ENCODE measurements around the gene CMSS1.

DNA sequence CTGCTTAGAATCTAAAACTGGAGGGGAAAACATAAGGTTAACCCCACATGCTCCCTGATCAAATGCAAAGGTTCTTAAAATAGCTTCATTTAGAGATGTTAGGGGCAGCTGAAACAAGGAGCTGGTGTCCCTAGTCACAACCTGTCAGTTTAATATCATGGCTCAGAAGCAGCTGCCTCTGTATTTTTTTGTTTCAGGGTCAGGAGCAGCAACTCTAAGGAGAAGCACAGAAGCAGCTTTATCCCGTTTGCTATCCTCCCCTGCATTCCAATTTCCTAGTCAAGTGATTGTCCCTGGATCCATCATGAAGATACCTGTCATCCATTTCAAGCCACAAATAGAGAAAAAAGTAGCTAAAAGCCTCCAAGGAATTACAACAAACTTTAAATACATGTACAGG is 292.5 kb downstream of the CMSS1 start:
- TF ChIP-seq SREBF2 (IDR thresholded peaks at IDR 0.05) = no peak
- TF ChIP-seq POLR2A (IDR thresholded peaks at IDR 0.05; ENCODE audit: low read length) = no peak
- no peak for TF ChIP-seq EP300 (IDR thresholded peaks at IDR 0.05)
- TF ChIP-seq, protein P1, sequence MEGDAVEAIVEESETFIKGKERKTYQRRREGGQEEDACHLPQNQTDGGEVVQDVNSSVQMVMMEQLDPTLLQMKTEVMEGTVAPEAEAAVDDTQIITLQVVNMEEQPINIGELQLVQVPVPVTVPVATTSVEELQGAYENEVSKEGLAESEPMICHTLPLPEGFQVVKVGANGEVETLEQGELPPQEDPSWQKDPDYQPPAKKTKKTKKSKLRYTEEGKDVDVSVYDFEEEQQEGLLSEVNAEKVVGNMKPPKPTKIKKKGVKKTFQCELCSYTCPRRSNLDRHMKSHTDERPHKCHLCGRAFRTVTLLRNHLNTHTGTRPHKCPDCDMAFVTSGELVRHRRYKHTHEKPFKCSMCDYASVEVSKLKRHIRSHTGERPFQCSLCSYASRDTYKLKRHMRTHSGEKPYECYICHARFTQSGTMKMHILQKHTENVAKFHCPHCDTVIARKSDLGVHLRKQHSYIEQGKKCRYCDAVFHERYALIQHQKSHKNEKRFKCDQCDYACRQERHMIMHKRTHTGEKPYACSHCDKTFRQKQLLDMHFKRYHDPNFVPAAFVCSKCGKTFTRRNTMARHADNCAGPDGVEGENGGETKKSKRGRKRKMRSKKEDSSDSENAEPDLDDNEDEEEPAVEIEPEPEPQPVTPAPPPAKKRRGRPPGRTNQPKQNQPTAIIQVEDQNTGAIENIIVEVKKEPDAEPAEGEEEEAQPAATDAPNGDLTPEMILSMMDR (IDR thresholded peaks at IDR 0.05) = no peak
- no peak for TF ChIP-seq TP53 (CRISPR knock-in tag; IDR thresholded peaks at IDR 0.05)
- TF ChIP-seq RAD21 (conservative IDR thresholded peaks at IDR 0.05 in 1 of 2, IDR thresholded peaks at IDR 0.05 in 1 of 2) = no peak

Measured in A549 (cell line).